Adrenal gland (tissue), 5 donors: ENCODE data around the gene CSNK1E.

Experiments
- POLR2A ChIP-seq, 2 donors: fragments of 450-650 bp; IDR thresholded peaks; one replicate each; pipeline ENCODE4 v1.6.1; 2017; ENCODE audit warnings: antibody characterized with exemption in 2 of 2, mild to moderate bottlenecking in 2 of 2, moderate library complexity in 1 of 2
- TF ChIP-seq, protein P1 (sequence below), 6 experiments: fragments of 450-650 bp in 4 of 6; fragments of 200-600 bp in 2 of 6; sonication (generic) in 1 of 6; IDR thresholded peaks; 1 replicate in 5 of 6; 2 replicates in 1 of 6; pipeline versions ENCODE4 v1.5.1 to v1.8.0; 2016 to 2021; ENCODE audit warnings: antibody characterized with exemption in 6 of 6, mild to moderate bottlenecking in 2 of 6, moderate library complexity in 1 of 6
- donor health status: DM: no; HTN: no; CAD: no.

DNA sequence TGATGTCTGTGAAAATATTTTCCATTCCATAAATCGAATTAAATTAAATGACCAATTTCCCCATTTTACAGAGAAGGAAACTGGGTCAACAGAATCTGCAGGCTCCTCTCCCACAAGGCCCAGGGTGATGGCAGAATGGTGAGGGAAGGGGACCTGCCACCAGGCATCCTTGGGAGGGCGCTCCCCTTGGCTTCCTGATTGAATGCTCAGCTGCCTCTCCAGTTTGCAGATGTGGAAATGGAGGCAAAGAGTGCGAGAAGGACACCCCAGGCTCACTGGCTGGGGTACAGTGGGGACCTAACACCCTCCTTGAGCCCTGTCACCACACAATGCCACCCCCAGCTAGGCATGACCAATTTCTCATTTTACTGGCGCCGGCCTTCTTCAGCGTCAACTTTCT lies 28.5 kb upstream of the CSNK1E start:
- TF ChIP-seq, protein P1, sequence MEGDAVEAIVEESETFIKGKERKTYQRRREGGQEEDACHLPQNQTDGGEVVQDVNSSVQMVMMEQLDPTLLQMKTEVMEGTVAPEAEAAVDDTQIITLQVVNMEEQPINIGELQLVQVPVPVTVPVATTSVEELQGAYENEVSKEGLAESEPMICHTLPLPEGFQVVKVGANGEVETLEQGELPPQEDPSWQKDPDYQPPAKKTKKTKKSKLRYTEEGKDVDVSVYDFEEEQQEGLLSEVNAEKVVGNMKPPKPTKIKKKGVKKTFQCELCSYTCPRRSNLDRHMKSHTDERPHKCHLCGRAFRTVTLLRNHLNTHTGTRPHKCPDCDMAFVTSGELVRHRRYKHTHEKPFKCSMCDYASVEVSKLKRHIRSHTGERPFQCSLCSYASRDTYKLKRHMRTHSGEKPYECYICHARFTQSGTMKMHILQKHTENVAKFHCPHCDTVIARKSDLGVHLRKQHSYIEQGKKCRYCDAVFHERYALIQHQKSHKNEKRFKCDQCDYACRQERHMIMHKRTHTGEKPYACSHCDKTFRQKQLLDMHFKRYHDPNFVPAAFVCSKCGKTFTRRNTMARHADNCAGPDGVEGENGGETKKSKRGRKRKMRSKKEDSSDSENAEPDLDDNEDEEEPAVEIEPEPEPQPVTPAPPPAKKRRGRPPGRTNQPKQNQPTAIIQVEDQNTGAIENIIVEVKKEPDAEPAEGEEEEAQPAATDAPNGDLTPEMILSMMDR (IDR thresholded peaks at IDR 0.05), result no peak
- no peak for TF ChIP-seq POLR2A (IDR thresholded peaks at IDR 0.05)
